ENCODE measurements around the gene HEATR1.

DNA sequence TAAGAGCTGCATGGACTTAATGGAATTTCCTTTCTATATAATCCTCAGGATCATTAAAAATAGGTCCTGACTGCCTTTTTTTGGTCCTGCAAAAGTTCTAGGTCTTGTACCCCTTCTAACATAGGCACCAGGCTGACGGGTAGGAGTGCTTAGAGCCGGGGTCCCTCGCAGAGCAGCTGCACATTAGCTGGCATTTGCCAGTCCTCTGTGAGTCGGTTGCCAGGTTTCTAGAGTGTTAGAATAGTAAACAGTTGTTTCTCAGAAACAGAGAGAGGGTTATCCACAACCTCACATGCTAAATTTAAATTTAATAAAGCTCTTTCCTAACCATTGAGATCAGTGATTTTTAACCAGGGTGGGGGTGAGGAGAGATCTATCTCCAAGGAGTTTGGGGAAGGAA is 35.4 kb upstream of the HEATR1 start:
- TF ChIP-seq, protein P1, sequence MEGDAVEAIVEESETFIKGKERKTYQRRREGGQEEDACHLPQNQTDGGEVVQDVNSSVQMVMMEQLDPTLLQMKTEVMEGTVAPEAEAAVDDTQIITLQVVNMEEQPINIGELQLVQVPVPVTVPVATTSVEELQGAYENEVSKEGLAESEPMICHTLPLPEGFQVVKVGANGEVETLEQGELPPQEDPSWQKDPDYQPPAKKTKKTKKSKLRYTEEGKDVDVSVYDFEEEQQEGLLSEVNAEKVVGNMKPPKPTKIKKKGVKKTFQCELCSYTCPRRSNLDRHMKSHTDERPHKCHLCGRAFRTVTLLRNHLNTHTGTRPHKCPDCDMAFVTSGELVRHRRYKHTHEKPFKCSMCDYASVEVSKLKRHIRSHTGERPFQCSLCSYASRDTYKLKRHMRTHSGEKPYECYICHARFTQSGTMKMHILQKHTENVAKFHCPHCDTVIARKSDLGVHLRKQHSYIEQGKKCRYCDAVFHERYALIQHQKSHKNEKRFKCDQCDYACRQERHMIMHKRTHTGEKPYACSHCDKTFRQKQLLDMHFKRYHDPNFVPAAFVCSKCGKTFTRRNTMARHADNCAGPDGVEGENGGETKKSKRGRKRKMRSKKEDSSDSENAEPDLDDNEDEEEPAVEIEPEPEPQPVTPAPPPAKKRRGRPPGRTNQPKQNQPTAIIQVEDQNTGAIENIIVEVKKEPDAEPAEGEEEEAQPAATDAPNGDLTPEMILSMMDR (IDR thresholded peaks at IDR 0.05): no peak
- TF ChIP-seq, protein P2, sequence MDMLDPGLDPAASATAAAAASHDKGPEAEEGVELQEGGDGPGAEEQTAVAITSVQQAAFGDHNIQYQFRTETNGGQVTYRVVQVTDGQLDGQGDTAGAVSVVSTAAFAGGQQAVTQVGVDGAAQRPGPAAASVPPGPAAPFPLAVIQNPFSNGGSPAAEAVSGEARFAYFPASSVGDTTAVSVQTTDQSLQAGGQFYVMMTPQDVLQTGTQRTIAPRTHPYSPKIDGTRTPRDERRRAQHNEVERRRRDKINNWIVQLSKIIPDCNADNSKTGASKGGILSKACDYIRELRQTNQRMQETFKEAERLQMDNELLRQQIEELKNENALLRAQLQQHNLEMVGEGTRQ (CRISPR knock-in tag; IDR thresholded peaks at IDR 0.05): no peak
- no peak for TF ChIP-seq ETV6 (CRISPR knock-in tag; IDR thresholded peaks at IDR 0.05)
- no peak for TF ChIP-seq ESRRA (CRISPR knock-in tag; IDR thresholded peaks at IDR 0.05; ENCODE audit: borderline replicate concordance)

All from WTC11 (cell line).